Measurements from ENCODE around the gene SCN11A.
"Not testable (repeated sequence)": the region's sequence is repeated elsewhere in the genome, so short reads cannot be mapped to it uniquely, and the experiment has no call there.

The SCN11A gene

GRCh38 chr3:39067286-39067685 is 15.5 kb upstream of the SCN11A start:
- H3K4me3 ChIP-seq (ENCODE audit: low read length) = no peak overlapping the region
- no peak for TF ChIP-seq CTCF (IDR thresholded peaks at IDR 0.05; ENCODE audit: insufficient read depth, low read depth, low read length, missing control alignments)
- DNase-seq (ENCODE audit: low read depth) = peak; percentile 84

DNA sequence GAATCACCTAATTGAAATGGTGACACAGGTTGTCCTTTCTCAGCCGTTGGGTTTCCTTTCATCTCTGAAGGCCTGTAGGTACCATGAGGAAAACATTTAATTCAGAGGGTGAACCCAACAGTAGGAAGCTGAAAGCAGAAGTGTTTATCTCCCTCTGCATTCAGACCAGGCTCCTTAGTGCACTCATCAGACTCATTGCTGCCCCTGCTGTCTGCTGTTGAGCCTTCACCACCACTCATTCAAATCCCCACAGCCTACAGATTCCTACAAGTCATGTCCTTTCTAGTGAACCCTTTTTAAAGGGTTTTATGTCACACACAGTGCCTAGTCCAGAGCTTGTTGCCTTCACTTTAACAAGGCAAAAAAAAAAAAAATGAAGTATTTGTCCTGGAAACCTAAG is 13.5 kb upstream of the SCN11A start:
- no peak overlapping the region for H3K4me3 ChIP-seq (ENCODE audit: low read length)
- DNase-seq (ENCODE audit: low read depth) = peak; percentile 52

DNA sequence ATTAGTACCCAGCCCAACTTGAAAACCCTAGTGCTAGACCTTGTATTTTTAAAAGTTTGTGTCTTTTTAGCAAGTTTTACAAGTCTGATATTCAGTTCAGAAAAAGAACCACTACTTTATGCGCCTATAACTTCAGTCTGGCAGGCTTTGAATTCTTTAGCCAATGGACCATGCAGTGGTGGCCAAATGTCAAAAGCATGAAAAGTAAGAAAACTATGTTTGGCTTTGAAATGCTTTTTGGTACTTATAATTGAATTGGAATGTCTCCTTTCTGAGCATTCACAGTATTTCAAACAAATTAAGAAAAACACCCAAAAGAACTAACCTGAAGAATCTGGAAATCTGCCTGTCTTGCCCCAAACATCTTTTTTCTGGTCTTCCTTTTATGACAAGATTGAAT is 12.9 kb upstream of the SCN11A start:
- TF ChIP-seq CTCF (IDR thresholded peaks at IDR 0.05; ENCODE audit: insufficient read depth, low read depth, low read length, missing control alignments) = no peak
- DNase-seq (ENCODE audit: low read depth) = no peak
- H3K4me3 ChIP-seq (ENCODE audit: low read length) = no peak overlapping the region

More for the DNA sequence above, 13.5 kb upstream of the SCN11A start:
- peak; percentile 63 for TF ChIP-seq CTCF (IDR thresholded peaks at IDR 0.05; ENCODE audit: insufficient read depth, low read depth, low read length, missing control alignments)

DNA sequence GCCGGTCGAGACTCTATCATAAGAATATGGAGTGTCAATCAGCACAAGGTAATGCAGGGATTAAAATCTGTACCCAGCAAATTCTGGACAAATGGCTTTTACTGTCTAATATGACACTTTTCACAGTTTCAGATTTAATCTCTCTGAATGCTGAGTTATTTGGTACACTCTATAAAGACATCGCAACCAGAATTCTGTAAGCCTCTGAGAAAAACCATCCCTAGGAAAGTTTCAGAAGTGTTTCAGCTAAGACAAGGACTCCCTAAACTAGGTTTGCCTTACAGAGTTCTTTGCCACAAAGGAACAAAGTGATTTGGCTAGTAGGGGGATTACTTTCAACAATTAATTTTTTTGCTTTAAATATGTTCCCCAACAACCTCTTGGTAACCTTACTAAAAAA is 11.4 kb upstream of the SCN11A start:
- no peak for TF ChIP-seq CTCF (IDR thresholded peaks at IDR 0.05; ENCODE audit: insufficient read depth, low read depth, low read length, missing control alignments)
- H3K4me3 ChIP-seq (ENCODE audit: low read length) = no peak overlapping the region
- no peak for DNase-seq (ENCODE audit: low read depth)

- no peak for TF ChIP-seq CTCF (IDR thresholded peaks at IDR 0.05; ENCODE audit: insufficient read depth, low read depth, low read length, missing control alignments)
- no peak for DNase-seq (ENCODE audit: low read depth)
Measured at GRCh38 chr3:39062180-39062579, 10.4 kb upstream of the SCN11A start.

DNA sequence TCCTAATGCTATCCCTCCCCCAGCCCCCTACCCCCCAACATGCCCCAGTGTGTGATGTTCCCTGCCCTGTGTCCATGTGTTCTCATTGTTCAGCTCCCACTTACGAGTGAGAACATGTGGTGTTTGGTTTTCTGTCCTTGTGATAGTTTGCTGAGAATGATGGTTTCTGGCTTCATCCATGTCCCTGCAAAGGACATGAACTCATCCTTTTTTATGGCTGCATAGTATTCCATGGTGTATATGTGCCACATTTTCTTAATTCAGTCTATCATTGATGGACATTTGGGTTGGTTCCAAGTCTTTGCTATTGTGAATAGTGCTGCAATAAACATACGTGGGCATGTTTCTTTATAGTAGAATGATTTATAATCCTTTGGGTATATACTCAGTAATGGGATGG is 9.5 kb upstream of the SCN11A start:
- not testable (repeated sequence) for DNase-seq (ENCODE audit: low read depth); H3K4me3 ChIP-seq (ENCODE audit: low read length)

More at GRCh38 chr3:39062180-39062579, 10.4 kb upstream of the SCN11A start:
- no peak overlapping the region for H3K4me3 ChIP-seq (ENCODE audit: low read length)

- no peak overlapping the region for H3K4me3 ChIP-seq (ENCODE audit: low read length)
- no peak for TF ChIP-seq CTCF (IDR thresholded peaks at IDR 0.05; ENCODE audit: insufficient read depth, low read depth, low read length, missing control alignments)
- DNase-seq (ENCODE audit: low read depth) = no peak
Measured at GRCh38 chr3:39056151-39056550, 4.4 kb upstream of the SCN11A start.

GRCh38 chr3:39053696-39054095 is 2.0 kb upstream of the SCN11A start:
- no peak for DNase-seq (ENCODE audit: low read depth)
- no peak for TF ChIP-seq CTCF (IDR thresholded peaks at IDR 0.05; ENCODE audit: insufficient read depth, low read depth, low read length, missing control alignments)
- no peak overlapping the region for H3K4me3 ChIP-seq (ENCODE audit: low read length)
